Esophagus muscularis mucosa (tissue), 4 donors: ENCODE results near the gene DMD. TPM values are rescaled to one million over a fixed set of nuclear protein-coding genes. Genes with fewer than 3 reads are reported as not detected.

Experiments used
- DNase-seq: peaks from one replicate; pipeline ENCODE4 v3.0.0-alpha.2; 2017; ENCODE audit errors: extremely low spot score
- H3K27ac ChIP-seq, 4 donors: fragments of 200-600 bp; sonication (generic); replicated peaks in 1 of 4; 1 replicate in 3 of 4; 2 replicates in 1 of 4; pipeline ENCODE4 v1.5.1; 2016 to 2019; ENCODE audit warnings: mild to moderate bottlenecking in 1 of 4
- H3K27me3 ChIP-seq, 4 donors: fragments of 200-600 bp; sonication (generic); one replicate each; pipeline versions ENCODE4 v1.5.1 to v1.6.0; 2016 to 2019
- H3K36me3 ChIP-seq, 4 donors: fragments of 200-600 bp; sonication (generic); one replicate each; pipeline ENCODE4 v1.5.1; 2016 to 2019
- H3K4me1 ChIP-seq, 4 donors: fragments of 200-600 bp; sonication (generic); one replicate each; pipeline ENCODE4 v1.5.1; 2016 to 2019
- H3K4me3 ChIP-seq, 4 donors: fragments of 200-600 bp; sonication (generic); 1 replicate in 2 of 4; 2 replicates in 2 of 4; pipeline ENCODE4 v1.5.1; 2016 to 2019; ENCODE audit warnings: mild to moderate bottlenecking in 4 of 4, moderate library complexity in 1 of 4
- H3K9me3 ChIP-seq, 4 donors: fragments of 200-600 bp; sonication (generic); 1 replicate in 3 of 4; 2 replicates in 1 of 4; pipeline ENCODE4 v1.5.1; 2016 to 2019
- EP300 ChIP-seq: sonication (generic); formaldehyde crosslinking; IDR thresholded peaks from one replicate; pipeline ENCODE4 v1.6.1; 2017; ENCODE audit warnings: antibody characterized with exemption
- POLR2A ChIP-seq: fragments of 450-650 bp; IDR thresholded peaks from one replicate; pipeline ENCODE4 v1.6.1; 2017; ENCODE audit warnings: antibody characterized with exemption, moderate library complexity, mild to moderate bottlenecking, low read depth
- POLR2AphosphoS5 ChIP-seq, 2 donors: sonication (generic); formaldehyde crosslinking; IDR thresholded peaks; one replicate each; pipeline ENCODE4 v1.6.1; 2017; ENCODE audit warnings: antibody characterized with exemption in 2 of 2
- WGBS: methylation state at CpG from one replicate; pipeline ENCODE4 v1.1.5; 2018; 5-methylcytosine and 5-hydroxymethylcytosine counted together
- intact Hi-C: fragments of 100-400 bp; cut with DNase I; formaldehyde crosslinking; loops from one replicate; pipeline ENCODE4 v1.15.1; 2023
- total RNA-seq, 4 donors: library from RNA; depleted of rRNA; stranded (reverse); fragments of >200 nt; gene quantifications; one replicate each; pipeline versions ENCODE4 v1.1.0 to v1.2.1, GENCODE V29; 2016
- TF ChIP-seq, protein P1 (sequence below), 3 experiments: fragments of 200-600 bp in 2 of 3; fragments of 450-650 bp in 1 of 3; sonication (generic) in 2 of 3; IDR thresholded peaks; one replicate each; pipeline ENCODE4 v1.5.1; 2017 to 2019; ENCODE audit warnings: antibody characterized with exemption in 3 of 3, mild to moderate bottlenecking in 2 of 3, moderate library complexity in 1 of 3

Gene DMD
- total RNA-seq, 4 donors from 2014 or later = 127 to 210 (median 188) TPM

DNA sequence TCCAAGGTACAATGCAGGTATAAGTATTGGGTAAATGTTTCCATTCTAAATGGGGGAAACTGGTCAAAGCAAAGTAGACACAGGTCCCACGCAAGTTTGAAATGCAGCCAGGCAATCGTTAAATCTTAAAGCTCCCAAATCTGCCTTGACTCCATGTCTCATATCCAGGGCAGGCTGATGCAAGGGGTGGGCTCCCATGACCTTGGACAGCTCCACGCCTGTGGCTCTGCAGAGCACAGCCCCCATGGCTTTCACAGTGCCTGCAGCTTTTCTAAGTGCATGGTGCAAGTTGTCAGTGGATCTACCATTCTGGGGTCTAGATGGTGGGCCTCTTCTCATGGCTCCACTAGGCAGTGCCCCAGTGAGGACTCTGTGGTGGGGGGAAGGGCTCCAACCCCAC lies 436.4 kb downstream of the DMD start:
- no peak overlapping the region for H3K4me3 ChIP-seq
- no peaks in the 10 kb centered on the region for H3K36me3 ChIP-seq
- TF ChIP-seq, protein P1, sequence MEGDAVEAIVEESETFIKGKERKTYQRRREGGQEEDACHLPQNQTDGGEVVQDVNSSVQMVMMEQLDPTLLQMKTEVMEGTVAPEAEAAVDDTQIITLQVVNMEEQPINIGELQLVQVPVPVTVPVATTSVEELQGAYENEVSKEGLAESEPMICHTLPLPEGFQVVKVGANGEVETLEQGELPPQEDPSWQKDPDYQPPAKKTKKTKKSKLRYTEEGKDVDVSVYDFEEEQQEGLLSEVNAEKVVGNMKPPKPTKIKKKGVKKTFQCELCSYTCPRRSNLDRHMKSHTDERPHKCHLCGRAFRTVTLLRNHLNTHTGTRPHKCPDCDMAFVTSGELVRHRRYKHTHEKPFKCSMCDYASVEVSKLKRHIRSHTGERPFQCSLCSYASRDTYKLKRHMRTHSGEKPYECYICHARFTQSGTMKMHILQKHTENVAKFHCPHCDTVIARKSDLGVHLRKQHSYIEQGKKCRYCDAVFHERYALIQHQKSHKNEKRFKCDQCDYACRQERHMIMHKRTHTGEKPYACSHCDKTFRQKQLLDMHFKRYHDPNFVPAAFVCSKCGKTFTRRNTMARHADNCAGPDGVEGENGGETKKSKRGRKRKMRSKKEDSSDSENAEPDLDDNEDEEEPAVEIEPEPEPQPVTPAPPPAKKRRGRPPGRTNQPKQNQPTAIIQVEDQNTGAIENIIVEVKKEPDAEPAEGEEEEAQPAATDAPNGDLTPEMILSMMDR (IDR thresholded peaks at IDR 0.05) = no peak
- no peak for TF ChIP-seq POLR2AphosphoS5 (IDR thresholded peaks at IDR 0.05)
- TF ChIP-seq POLR2A = no peak
- no peak for TF ChIP-seq EP300
- H3K27me3 ChIP-seq = no peaks in the 10 kb centered on the region
- intact Hi-C loops = no loop called here
- H3K27ac ChIP-seq = no peak overlapping the region
- H3K9me3 ChIP-seq = no peaks in the 10 kb centered on the region
- no peak for DNase-seq
- no peaks in the 10 kb centered on the region for H3K4me1 ChIP-seq
- 82% methylated on average over 3 of the region's 3 CpGs for WGBS

DNA sequence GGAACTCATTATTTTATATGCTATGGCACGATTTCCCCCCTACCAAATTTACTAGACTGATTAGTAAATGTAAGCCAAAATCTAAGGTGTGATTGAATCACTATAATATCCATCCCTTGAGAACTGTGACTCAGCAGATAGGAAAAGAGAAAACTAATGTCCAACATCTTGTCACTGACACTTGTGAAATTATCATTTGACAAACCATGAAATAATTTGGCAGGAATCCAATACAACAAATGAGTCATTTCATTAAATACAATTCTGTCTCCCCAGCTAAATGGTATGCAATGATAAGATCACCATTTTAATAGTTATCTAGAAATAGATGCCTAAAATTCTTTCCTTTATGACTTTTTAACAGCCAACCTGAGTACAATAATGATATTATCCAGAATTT lies 462.3 kb downstream of the DMD start:
- no peak overlapping the region for H3K4me3 ChIP-seq
- no peak for DNase-seq
- intact Hi-C loops = no loop called here
- WGBS = 38% methylated on average over 1 of the region's 1 CpG
- no peaks in the 10 kb centered on the region for H3K9me3 ChIP-seq
- no peaks in the 10 kb centered on the region for H3K27me3 ChIP-seq
- H3K27ac ChIP-seq = no peak overlapping the region
- H3K4me1 ChIP-seq = peaks cover 0 to 23% (median 6%) of the 10 kb centered on the region in 4 donors
- no peaks in the 10 kb centered on the region for H3K36me3 ChIP-seq
- TF ChIP-seq POLR2AphosphoS5 (IDR thresholded peaks at IDR 0.05) (no peak), POLR2A (no peak), EP300 (no peak)
- TF ChIP-seq, protein P1 (IDR thresholded peaks at IDR 0.05) = no peak

DNA sequence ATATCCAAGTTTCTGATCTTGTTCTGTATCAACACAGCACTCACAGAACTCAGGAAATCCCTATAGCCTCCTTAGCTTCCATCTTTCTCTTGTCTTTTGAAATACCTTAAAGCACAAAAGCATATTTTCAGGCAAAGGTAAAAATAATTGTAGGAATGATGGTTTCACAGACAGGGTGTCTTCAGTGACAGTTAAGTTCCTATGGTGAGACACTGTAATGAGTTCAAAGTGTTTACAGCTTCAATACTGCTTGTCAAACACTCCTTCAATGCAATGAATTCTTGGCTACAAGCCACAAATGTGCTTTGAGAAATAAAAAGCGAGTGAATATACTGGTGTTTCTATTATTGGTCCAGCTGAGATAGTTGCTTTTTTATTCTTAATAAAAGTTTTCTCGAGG lies 466.0 kb downstream of the DMD start:
- Histone ChIP-seq H3K9me3 (no peaks in the 10 kb centered on the region), H3K4me3 (no peak overlapping the region), H3K36me3 (no peaks in the 10 kb centered on the region), H3K4me1 (peaks cover 0 to 33% (median 8%) of the 10 kb centered on the region in 4 donors), H3K27ac (no peak overlapping the region), H3K27me3 (no peaks in the 10 kb centered on the region)
- no peak for DNase-seq
- intact Hi-C loops = no loop called here
- WGBS = 34% methylated on average over 2 of the region's 2 CpGs
- TF ChIP-seq, protein P1 (IDR thresholded peaks at IDR 0.05) = no peak
- TF ChIP-seq POLR2A (no peak), POLR2AphosphoS5 (IDR thresholded peaks at IDR 0.05) (no peak), EP300 (no peak)

DNA sequence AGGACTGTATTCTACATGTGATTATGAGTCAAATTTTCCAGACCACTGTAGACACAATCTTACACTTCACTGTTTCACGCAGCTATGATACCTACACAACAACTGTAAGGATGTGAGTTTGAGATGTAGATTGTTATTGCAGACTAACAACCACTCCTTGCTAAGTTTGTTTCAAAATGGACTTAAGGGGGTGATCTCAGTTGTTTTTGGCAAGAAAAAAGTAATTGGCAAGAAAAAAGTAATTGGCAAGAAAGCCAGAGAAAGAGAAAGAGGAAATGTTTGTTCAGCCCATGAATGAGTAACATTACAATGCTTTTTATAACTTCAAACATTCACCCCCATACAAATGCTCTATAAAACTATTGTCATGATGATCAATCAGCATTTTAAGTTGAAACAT lies 466.4 kb downstream of the DMD start:
- H3K4me1 ChIP-seq = peaks cover 0 to 33% (median 8%) of the 10 kb centered on the region in 4 donors
- no peak overlapping the region for H3K27ac ChIP-seq
- no peaks in the 10 kb centered on the region for H3K27me3 ChIP-seq
- no peaks in the 10 kb centered on the region for H3K9me3 ChIP-seq
- no peak for DNase-seq
- no peaks in the 10 kb centered on the region for H3K36me3 ChIP-seq
- TF ChIP-seq POLR2AphosphoS5 (IDR thresholded peaks at IDR 0.05) (no peak), POLR2A (no peak), EP300 (no peak)
- TF ChIP-seq, protein P1 (IDR thresholded peaks at IDR 0.05) = no peak
- intact Hi-C loops = no loop called here
- WGBS = 50% methylated on average over 1 of the region's 1 CpG
- no peak overlapping the region for H3K4me3 ChIP-seq

DNA sequence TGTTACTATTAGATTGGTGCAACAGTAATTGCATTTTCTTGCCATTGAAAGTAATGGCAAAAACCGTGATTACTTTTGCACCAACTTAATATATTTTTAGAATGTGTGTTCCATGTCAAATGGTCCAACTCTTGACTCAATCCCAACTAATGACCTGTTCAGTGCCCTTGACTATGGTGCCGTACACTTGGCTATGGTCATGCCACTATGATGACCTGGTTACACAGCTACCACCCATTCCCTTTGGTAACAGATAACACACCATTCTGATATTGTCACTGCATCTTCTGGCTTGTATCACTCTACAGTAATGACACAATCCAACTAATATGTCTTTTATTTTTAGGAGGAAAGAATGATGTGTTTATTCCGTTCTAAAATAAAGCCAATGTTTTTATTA lies 469.4 kb downstream of the DMD start:
- no peak for TF ChIP-seq EP300
- TF ChIP-seq POLR2A = no peak
- TF ChIP-seq, protein P1 (IDR thresholded peaks at IDR 0.05) = no peak
- TF ChIP-seq POLR2AphosphoS5 (IDR thresholded peaks at IDR 0.05) = no peak
- no peak for DNase-seq
- H3K27me3 ChIP-seq = no peaks in the 10 kb centered on the region
- H3K27ac ChIP-seq = no peak overlapping the region
- H3K4me1 ChIP-seq = peaks cover 0 to 33% (median 8%) of the 10 kb centered on the region in 4 donors
- H3K9me3 ChIP-seq = no peaks in the 10 kb centered on the region
- intact Hi-C loops = no loop called here
- H3K4me3 ChIP-seq = no peak overlapping the region
- no peaks in the 10 kb centered on the region for H3K36me3 ChIP-seq
- 81% methylated on average over 3 of the region's 3 CpGs for WGBS
